Heart left ventricle (tissue), 13 donors: ENCODE measurements around the gene FHOD1.

Source experiments
- CTCF ChIP-seq, 12 donors: fragments of 200-600 bp; sonication (generic) in 4 of 12; IDR thresholded peaks; one replicate each; pipeline versions ENCODE4 v1.5.0 to v1.8.0; 2018 to 2022; ENCODE audit warnings: antibody characterized with exemption in 12 of 12, mild to moderate bottlenecking in 5 of 12
- POLR2A ChIP-seq, 2 donors: fragments of 450-650 bp; IDR thresholded peaks; one replicate each; pipeline ENCODE4 v1.6.1; 2017; ENCODE audit warnings: antibody characterized with exemption in 2 of 2, mild to moderate bottlenecking in 2 of 2, moderate library complexity in 2 of 2
- donor health status: ischemic (EF 13 %, LVEDD 7.1; RV severe dilation, severe dysfunction).
- donor health status: DM: no; HTN: yes; CAD: no.
- donor health status: DM: no; HTN: no; CAD: no.
- donor health status: ischemic (EF 25% LVEDD 6.9; RV normal size, moderate dysfunction).
- donor health status: ischemic (EF 25% LVEDD 5.7; RV mildly dilated, moderate dysfunction).
- donor health status: ischemic (EF 35%, LVEDD 5.7; RV mildly dilated, moderate dysfunction).
- donor health status: nonischemic (EF 11% LVEDD 7.7; RV severe dilation, severe dysfunction).
- donor health status: DM: yes; HTN: yes; CAD: no.
- donor health status: PGD.
- donor health status: ischemic (EF 29% LVEDD 5.4; RV normal size, mild dysfunction).
- donor health status: nonischemic (EF 23%, LVEDD 6.1; RV moderate dilation, normal function).

DNA sequence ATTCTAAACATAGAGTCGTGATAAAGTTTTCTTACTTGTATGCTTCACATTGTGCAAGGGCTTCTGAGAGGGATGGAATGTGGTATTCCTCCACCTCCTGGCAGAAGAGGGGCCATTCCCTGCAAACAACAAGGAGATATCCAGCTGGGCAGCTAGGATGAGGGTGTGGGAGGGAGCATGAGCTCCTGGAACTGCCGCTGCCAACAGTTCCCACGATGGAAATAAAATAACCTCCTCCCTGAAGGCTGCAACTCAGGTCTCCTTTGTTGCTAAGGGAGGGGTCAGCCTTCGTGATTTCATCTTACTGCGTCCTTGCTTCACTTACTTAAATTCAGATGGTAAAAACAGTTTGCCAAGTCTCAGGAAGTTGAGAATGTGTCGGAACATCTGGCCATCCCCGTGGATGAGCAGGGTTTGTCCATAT lies 47.7 kb upstream of the FHOD1 start:
- no peak for TF ChIP-seq CTCF (IDR thresholded peaks at IDR 0.05)
- no peak for TF ChIP-seq POLR2A (IDR thresholded peaks at IDR 0.05)
